ENCODE data around the gene GALNT9.

The GALNT9 gene

DNA sequence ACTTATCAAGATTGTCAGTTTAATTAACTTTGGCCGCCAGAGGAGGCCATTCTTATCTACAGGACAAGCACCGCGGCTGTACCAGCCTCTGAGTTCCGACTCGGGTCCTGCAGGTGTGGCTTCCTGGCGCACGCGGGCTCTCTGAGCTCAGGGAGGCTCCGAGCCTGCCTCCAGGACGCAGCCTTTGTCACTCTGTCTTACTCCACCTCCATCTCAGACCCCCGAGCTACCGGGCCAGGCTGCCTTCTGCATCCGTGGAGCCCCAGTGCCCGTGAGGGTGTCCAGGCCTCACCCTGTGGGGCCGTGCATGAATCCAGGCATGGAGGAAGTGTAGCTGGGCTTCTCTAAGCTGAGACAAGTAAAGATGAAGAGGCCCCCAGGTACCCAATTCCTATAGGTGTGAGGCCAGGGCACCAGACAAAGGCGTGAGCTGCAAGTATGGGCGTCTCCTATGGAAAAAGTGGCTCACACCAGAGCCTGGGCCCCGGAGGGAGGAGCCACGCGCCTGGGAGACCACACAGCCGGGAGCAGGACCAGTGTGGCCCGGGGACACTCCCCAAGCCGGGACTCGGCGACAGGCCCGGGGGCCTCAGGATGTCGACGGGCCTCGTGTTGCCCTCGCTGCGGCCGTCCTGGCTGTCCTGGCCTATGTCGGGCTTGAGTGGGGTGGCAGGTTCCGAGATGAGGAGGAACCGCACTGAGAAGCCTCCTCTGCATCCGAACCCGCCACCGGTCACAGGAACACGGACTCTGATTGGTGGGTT is 142.3 kb downstream of the GALNT9 start:
- POLR2A ChIA-PET: no interaction called here
- TF ChIP-seq CTCF (IDR thresholded peaks at IDR 0.05; ENCODE audit: insufficient read depth, low read length, missing control alignments): no peak
- no peak overlapping the region for H3K4me3 ChIP-seq (ENCODE audit: low read depth, low read length)
- no peak for DNase-seq (ENCODE audit: low read depth, low spot score)
- CTCF ChIA-PET: no interaction called here

DNA sequence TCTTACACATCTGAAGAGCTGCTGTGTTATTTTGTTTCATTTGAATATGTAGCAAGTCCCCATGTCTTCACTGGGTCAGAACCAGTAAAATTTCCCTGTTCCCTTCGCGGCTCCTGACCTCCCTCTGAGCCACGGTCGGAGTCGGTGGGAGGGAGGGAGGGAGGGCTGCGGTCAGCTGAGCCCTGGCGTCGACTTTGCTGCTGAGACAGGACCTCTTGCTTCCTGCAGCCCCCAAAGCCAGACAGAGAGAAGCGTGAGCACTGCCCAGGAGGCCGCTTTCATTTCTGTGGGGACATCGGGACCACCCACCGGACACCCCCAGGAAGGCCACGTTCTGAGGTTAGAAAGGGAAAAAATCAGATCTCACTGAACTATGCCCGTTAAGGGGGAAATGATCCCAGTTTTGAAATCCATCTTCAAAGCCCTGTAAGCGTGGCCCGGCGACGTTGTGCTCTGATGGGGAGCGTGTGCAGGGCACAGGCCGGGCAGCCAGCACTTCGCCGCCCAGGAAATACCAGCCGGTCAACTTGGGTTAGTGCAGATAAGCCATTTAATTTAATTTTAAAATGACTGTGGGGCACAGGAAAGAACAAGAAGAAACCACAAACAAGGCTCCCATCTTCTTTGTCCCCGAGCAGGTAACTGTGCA is 143.1 kb downstream of the GALNT9 start:
- no peak for DNase-seq (ENCODE audit: low read depth, low spot score)
- POLR2A ChIA-PET: no interaction called here
- TF ChIP-seq CTCF (IDR thresholded peaks at IDR 0.05; ENCODE audit: insufficient read depth, low read length, missing control alignments): no peak
- no peak overlapping the region for H3K4me3 ChIP-seq (ENCODE audit: low read depth, low read length)
- CTCF ChIA-PET: no interaction called here

- ChIA-PET POLR2A (no interaction called here), CTCF (no interaction called here)
- TF ChIP-seq CTCF (IDR thresholded peaks at IDR 0.05; ENCODE audit: insufficient read depth, low read length, missing control alignments): no peak
- H3K4me3 ChIP-seq (ENCODE audit: low read depth, low read length): no peak overlapping the region
- DNase-seq (ENCODE audit: low read depth, low spot score): no peak
Observed at GRCh38 chr12:132185705-132186104, 143.7 kb downstream of the GALNT9 start.

DNA sequence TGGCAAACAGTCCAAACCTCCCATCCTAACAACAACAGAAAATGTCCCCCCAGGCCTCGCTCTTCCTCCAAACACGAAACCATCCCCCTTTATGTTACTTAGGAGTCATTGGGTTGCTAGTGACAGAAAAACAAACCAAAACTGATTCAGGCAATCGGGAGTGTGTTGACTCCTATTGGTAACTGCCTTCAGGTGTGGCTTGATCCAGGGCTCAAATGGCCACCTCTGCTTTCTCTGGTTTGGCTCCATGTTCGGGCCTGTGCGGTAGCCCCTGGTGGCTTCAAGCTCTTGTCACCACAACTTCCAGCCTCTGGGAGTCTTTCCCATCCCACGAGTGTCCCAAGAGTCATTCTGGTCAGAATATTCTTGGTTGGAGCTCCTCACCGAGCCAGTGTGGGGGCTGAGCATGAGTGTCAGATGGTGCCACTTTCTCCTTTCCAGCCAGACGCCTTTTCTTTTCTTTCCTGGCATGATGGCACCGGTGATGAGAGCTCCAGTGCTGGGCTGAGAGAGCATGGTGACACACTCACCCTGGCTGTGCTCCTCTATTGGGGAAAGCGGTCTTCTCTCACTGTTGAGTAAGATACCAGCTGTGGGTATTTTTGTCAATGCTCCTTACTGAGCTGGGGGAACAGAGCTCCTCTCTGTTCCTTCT is 146.6 kb downstream of the GALNT9 start:
- no peak for DNase-seq (ENCODE audit: low read depth, low spot score)
- POLR2A ChIA-PET: no interaction called here
- CTCF ChIA-PET: interaction anchor here (1.3 to 1.4 kb wide), 2 partner anchors 29 to 231 kb away, joined by 3 to 6 read pairs; no protein-coding TSS in a partner anchor

GRCh38 chr12:132182206-132182710 is 147.1 kb downstream of the GALNT9 start:
- ChIA-PET POLR2A (no interaction called here), CTCF (no interaction called here)
- DNase-seq (ENCODE audit: low read depth, low spot score): no peak
- no peak overlapping the region for H3K4me3 ChIP-seq (ENCODE audit: low read depth, low read length)
- no peak for TF ChIP-seq CTCF (IDR thresholded peaks at IDR 0.05; ENCODE audit: insufficient read depth, low read length, missing control alignments)

More for the DNA sequence above, 146.6 kb downstream of the GALNT9 start:
- H3K4me3 ChIP-seq (ENCODE audit: low read depth, low read length): no peak overlapping the region
- TF ChIP-seq CTCF (IDR thresholded peaks at IDR 0.05; ENCODE audit: insufficient read depth, low read length, missing control alignments): no peak

- TF ChIP-seq CTCF (IDR thresholded peaks at IDR 0.05; ENCODE audit: insufficient read depth, low read length, missing control alignments): no peak
- ChIA-PET CTCF (no interaction called here), POLR2A (no interaction called here)
- H3K4me3 ChIP-seq (ENCODE audit: low read depth, low read length): no peak overlapping the region
- no peak for DNase-seq (ENCODE audit: low read depth, low spot score)
Observed at GRCh38 chr12:132181570-132182200, 147.7 kb downstream of the GALNT9 start.

Measured in AG04449 (cell line).